Omental fat pad (tissue), 4 donors: ENCODE results near the gene AGO4. TPM values are rescaled to one million over a fixed set of nuclear protein-coding genes. Genes with fewer than 3 reads are reported as not detected.
"Not testable (repeated sequence)": the region's sequence is repeated elsewhere in the genome, so short reads cannot be mapped to it uniquely, and the experiment has no call there.

ENCODE experiments used
- ATAC-seq: fragments of 150-250 bp; one replicate; pipeline ENCODE4 v1.9.1; 2016; ENCODE audit warnings: mild to moderate bottlenecking, moderate library complexity; ENCODE audit not compliant: low FRiP score
- DNase-seq: peaks from one replicate; pipeline ENCODE4 v3.0.0-alpha.2; 2019; ENCODE audit warnings: low spot score
- CTCF ChIP-seq, 3 donors: fragments of 450-650 bp; IDR thresholded peaks; one replicate each; pipeline ENCODE4 v1.5.1; 2016 to 2017; ENCODE audit warnings: antibody characterized with exemption in 3 of 3, mild to moderate bottlenecking in 3 of 3, moderate library complexity in 2 of 3
- total RNA-seq, 4 donors: library from RNA; depleted of rRNA; stranded (reverse); fragments of >200 nt; gene quantifications; one replicate each; pipeline ENCODE4 v1.1.0, GENCODE V29; 2016

Gene AGO4
- total RNA-seq, 4 donors from 2014 or later: 9.2 to 28.2 (median 18.4) TPM

GRCh38 chr1:35773711-35774110 lies 34.1 kb upstream of the AGO4 start:
- TF ChIP-seq CTCF (IDR thresholded peaks at IDR 0.05): no peak
- no peak for ATAC-seq
- DNase-seq: no peak

- ATAC-seq, DNase-seq: not testable (repeated sequence)
Measured at GRCh38 chr1:35776172-35776571, 31.6 kb upstream of the AGO4 start.

GRCh38 chr1:35777109-35777508 lies 30.7 kb upstream of the AGO4 start:
- ATAC-seq: no peak
- no peak for DNase-seq
- TF ChIP-seq CTCF (IDR thresholded peaks at IDR 0.05): no peak

- no peak for TF ChIP-seq CTCF (IDR thresholded peaks at IDR 0.05)
- ATAC-seq (no peak), DNase-seq (no peak)
Measured at GRCh38 chr1:35783055-35783583, 24.7 kb upstream of the AGO4 start.

GRCh38 chr1:35784364-35784763 lies 23.5 kb upstream of the AGO4 start:
- ATAC-seq, DNase-seq: not testable (repeated sequence)

GRCh38 chr1:35788139-35788538 lies 19.7 kb upstream of the AGO4 start:
- DNase-seq: no peak
- no peak for ATAC-seq
- TF ChIP-seq CTCF (IDR thresholded peaks at IDR 0.05): no peak

- DNase-seq: no peak
- no peak for TF ChIP-seq CTCF (IDR thresholded peaks at IDR 0.05)
- no peak for ATAC-seq
Measured at GRCh38 chr1:35790670-35791069, 17.1 kb upstream of the AGO4 start.

- no peak for TF ChIP-seq CTCF (IDR thresholded peaks at IDR 0.05)
- DNase-seq: no peak
- no peak for ATAC-seq
Measured at GRCh38 chr1:35795295-35795694, 12.5 kb upstream of the AGO4 start.
